HEK293 (cell line): ENCODE results near the gene BCL2.
A peak's percentile ranks its signal among the peaks of the same experiment; 100 is the strongest.

Experiments
- GFI1B ChIP-seq: fragments of 450-650 bp; formaldehyde crosslinking; IDR thresholded peaks from 2 replicates; pipeline ENCODE4 v1.5.1; 2016; ENCODE audit warnings: missing biosample characterization, missing genetic modification characterization
- HOXD13 ChIP-seq: sonication (generic); formaldehyde crosslinking; IDR thresholded peaks from 2 replicates; pipeline ENCODE4 v1.8.0; 2022; ENCODE audit warnings: missing genetic modification reagents, borderline replicate concordance
- IKZF3 ChIP-seq: fragments of 450-650 bp; IDR thresholded peaks from 2 replicates; pipeline ENCODE4 v1.5.0; 2018; ENCODE audit warnings: missing biosample characterization, mild to moderate bottlenecking, missing genetic modification characterization, moderate library complexity
- MYNN ChIP-seq: fragments of 450-650 bp; formaldehyde crosslinking; IDR thresholded peaks from 2 replicates; pipeline ENCODE4 v1.5.1; 2016; ENCODE audit warnings: missing biosample characterization, missing genetic modification characterization, borderline replicate concordance
- SETDB1 ChIP-seq: IDR thresholded peaks from one replicate; pipeline ENCODE4 v1.6.1; 2017; ENCODE audit warnings: mild to moderate bottlenecking, low read length, moderate library complexity, mixed read lengths; ENCODE audit not compliant: insufficient read length
- SP3 ChIP-seq: fragments of 450-650 bp; formaldehyde crosslinking; IDR thresholded peaks from 2 replicates; pipeline ENCODE4 v1.5.1; 2016; ENCODE audit warnings: missing biosample characterization, missing genetic modification characterization
- ZEB2 ChIP-seq: fragments of 450-650 bp; formaldehyde crosslinking; IDR thresholded peaks from 2 replicates; pipeline ENCODE4 v1.5.1; 2016; ENCODE audit warnings: missing biosample characterization, missing genetic modification characterization
- ZIC2 ChIP-seq: fragments of 450-650 bp; formaldehyde crosslinking; IDR thresholded peaks from 2 replicates; pipeline ENCODE4 v1.5.1; 2016; ENCODE audit warnings: missing biosample characterization, missing genetic modification characterization
- ZNF112 ChIP-seq: fragments of 450-650 bp; formaldehyde crosslinking; IDR thresholded peaks from 2 replicates; pipeline ENCODE4 v1.5.0; 2017; ENCODE audit warnings: missing biosample characterization, missing genetic modification characterization
- ZNF138 ChIP-seq: fragments of 450-650 bp; formaldehyde crosslinking; IDR thresholded peaks from 2 replicates; pipeline ENCODE4 v1.5.1; 2016; ENCODE audit warnings: missing biosample characterization, missing genetic modification characterization, borderline replicate concordance
- ZNF146 ChIP-seq: fragments of 450-650 bp; formaldehyde crosslinking; IDR thresholded peaks from 2 replicates; pipeline ENCODE4 v1.5.1; 2016; ENCODE audit warnings: missing biosample characterization, missing genetic modification characterization
- ZNF174 ChIP-seq: fragments of 450-650 bp; formaldehyde crosslinking; IDR thresholded peaks from 2 replicates; pipeline ENCODE4 v1.5.0; 2017; ENCODE audit warnings: missing biosample characterization, mild to moderate bottlenecking, missing genetic modification characterization
- ZNF2 ChIP-seq: fragments of 450-650 bp; formaldehyde crosslinking; IDR thresholded peaks from 2 replicates; pipeline ENCODE4 v1.5.1; 2016; ENCODE audit warnings: missing biosample characterization, missing genetic modification characterization
- ZNF202 ChIP-seq: fragments of 450-650 bp; formaldehyde crosslinking; IDR thresholded peaks from 2 replicates; pipeline ENCODE4 v1.5.1; 2016; ENCODE audit warnings: missing biosample characterization, missing genetic modification characterization, borderline replicate concordance
- ZNF335 ChIP-seq: fragments of 450-650 bp; formaldehyde crosslinking; conservative IDR thresholded peaks from 2 replicates; pipeline ENCODE4 v1.5.1; 2016; ENCODE audit warnings: missing biosample characterization, missing genetic modification characterization
- ZNF366 ChIP-seq: fragments of 450-650 bp; formaldehyde crosslinking; conservative IDR thresholded peaks from 2 replicates; pipeline ENCODE4 v1.5.1; 2016; ENCODE audit warnings: missing biosample characterization, missing genetic modification characterization
- ZNF394 ChIP-seq: fragments of 450-650 bp; formaldehyde crosslinking; IDR thresholded peaks from 2 replicates; pipeline ENCODE4 v1.5.1; 2016; ENCODE audit warnings: missing biosample characterization, missing genetic modification characterization, mild to moderate bottlenecking, moderate library complexity, borderline replicate concordance
- ZNF501 ChIP-seq: fragments of 450-650 bp; formaldehyde crosslinking; IDR thresholded peaks from 2 replicates; pipeline ENCODE4 v1.5.1; 2016; ENCODE audit warnings: missing biosample characterization, missing genetic modification characterization
- ZNF544 ChIP-seq: fragments of 450-650 bp; formaldehyde crosslinking; IDR thresholded peaks from 2 replicates; pipeline ENCODE4 v1.5.0; 2017; ENCODE audit warnings: missing biosample characterization, missing genetic modification characterization
- ZNF792 ChIP-seq: fragments of 450-650 bp; formaldehyde crosslinking; IDR thresholded peaks from 2 replicates; pipeline ENCODE4 v1.5.1; 2016; ENCODE audit warnings: missing biosample characterization, missing genetic modification characterization
- TF ChIP-seq, protein P1 (sequence below): fragments of 450-650 bp; formaldehyde crosslinking; IDR thresholded peaks from 2 replicates; pipeline ENCODE4 v1.5.1; 2017; ENCODE audit warnings: missing biosample characterization, missing genetic modification characterization
- TF ChIP-seq, protein P2 (sequence below): fragments of 450-650 bp; formaldehyde crosslinking; IDR thresholded peaks from 2 replicates; pipeline ENCODE4 v1.5.1; 2016; ENCODE audit warnings: missing biosample characterization, missing genetic modification characterization
- TF ChIP-seq, protein P3 (sequence below): fragments of 450-650 bp; formaldehyde crosslinking; IDR thresholded peaks from 2 replicates; pipeline ENCODE4 v1.5.1; 2017; ENCODE audit warnings: missing biosample characterization, missing genetic modification characterization
- TF ChIP-seq, protein P4 (sequence below): fragments of 450-650 bp; IDR thresholded peaks from 2 replicates; pipeline ENCODE4 v1.5.1; 2018; ENCODE audit warnings: missing biosample characterization, mild to moderate bottlenecking, missing genetic modification characterization
- TF ChIP-seq, protein P5 (sequence below): fragments of 450-650 bp; formaldehyde crosslinking; IDR thresholded peaks from 2 replicates; pipeline ENCODE4 v1.5.1; 2016; ENCODE audit warnings: missing biosample characterization, missing genetic modification characterization, borderline replicate concordance
- TF ChIP-seq, protein P6 (sequence below): fragments of 450-650 bp; formaldehyde crosslinking; IDR thresholded peaks from 2 replicates; pipeline ENCODE4 v1.5.1; 2016; ENCODE audit warnings: missing biosample characterization, missing genetic modification characterization
- TF ChIP-seq, protein P7 (sequence below): fragments of 450-650 bp; formaldehyde crosslinking; IDR thresholded peaks from 2 replicates; pipeline ENCODE4 v1.5.1; 2016; ENCODE audit warnings: missing biosample characterization, missing genetic modification characterization
- TF ChIP-seq, protein P8 (sequence below): fragments of 450-650 bp; formaldehyde crosslinking; IDR thresholded peaks from 2 replicates; pipeline ENCODE4 v1.5.1; 2016; ENCODE audit warnings: missing biosample characterization, missing genetic modification characterization

BCL2 gene

DNA sequence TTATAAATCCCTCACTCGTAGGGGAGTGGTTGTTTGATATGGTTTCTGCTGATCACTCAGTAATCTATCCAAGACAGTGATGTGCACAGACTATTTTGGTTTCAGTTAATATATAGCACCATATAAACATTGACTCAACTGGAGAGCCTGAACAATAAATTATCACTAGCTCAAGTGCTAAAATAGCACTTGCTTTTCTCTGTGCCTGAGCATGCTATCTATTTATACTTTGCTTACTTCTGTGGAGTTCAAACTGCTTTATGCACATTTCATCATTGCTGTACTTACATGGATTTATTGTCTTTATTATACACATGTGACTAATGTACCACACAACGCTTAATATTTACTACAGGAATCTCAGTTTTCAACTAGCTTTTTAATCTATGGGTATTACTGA, 133.6 kb downstream of the BCL2 start (continued):
- no peak for TF ChIP-seq ZNF366 (tag by site-specific recombination)
- no peak for TF ChIP-seq ZNF335 (tag by site-specific recombination)
- TF ChIP-seq, protein P1, sequence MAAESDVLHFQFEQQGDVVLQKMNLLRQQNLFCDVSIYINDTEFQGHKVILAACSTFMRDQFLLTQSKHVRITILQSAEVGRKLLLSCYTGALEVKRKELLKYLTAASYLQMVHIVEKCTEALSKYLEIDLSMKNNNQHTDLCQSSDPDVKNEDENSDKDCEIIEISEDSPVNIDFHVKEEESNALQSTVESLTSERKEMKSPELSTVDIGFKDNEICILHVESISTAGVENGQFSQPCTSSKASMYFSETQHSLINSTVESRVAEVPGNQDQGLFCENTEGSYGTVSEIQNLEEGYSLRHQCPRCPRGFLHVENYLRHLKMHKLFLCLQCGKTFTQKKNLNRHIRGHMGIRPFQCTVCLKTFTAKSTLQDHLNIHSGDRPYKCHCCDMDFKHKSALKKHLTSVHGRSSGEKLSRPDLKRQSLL (tag by site-specific recombination) = no peak
- no peak for TF ChIP-seq ZNF138
- TF ChIP-seq ZIC2 (tag by site-specific recombination) = no peak
- TF ChIP-seq ZNF174 (tag by site-specific recombination) = no peak
- no peak for TF ChIP-seq SP3 (tag by site-specific recombination)
- no peak for TF ChIP-seq GFI1B (tag by site-specific recombination)
- TF ChIP-seq, protein P2, sequence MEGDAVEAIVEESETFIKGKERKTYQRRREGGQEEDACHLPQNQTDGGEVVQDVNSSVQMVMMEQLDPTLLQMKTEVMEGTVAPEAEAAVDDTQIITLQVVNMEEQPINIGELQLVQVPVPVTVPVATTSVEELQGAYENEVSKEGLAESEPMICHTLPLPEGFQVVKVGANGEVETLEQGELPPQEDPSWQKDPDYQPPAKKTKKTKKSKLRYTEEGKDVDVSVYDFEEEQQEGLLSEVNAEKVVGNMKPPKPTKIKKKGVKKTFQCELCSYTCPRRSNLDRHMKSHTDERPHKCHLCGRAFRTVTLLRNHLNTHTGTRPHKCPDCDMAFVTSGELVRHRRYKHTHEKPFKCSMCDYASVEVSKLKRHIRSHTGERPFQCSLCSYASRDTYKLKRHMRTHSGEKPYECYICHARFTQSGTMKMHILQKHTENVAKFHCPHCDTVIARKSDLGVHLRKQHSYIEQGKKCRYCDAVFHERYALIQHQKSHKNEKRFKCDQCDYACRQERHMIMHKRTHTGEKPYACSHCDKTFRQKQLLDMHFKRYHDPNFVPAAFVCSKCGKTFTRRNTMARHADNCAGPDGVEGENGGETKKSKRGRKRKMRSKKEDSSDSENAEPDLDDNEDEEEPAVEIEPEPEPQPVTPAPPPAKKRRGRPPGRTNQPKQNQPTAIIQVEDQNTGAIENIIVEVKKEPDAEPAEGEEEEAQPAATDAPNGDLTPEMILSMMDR (tag by site-specific recombination) = no peak
- TF ChIP-seq ZNF394 (tag by site-specific recombination) = no peak
- TF ChIP-seq, protein P3, sequence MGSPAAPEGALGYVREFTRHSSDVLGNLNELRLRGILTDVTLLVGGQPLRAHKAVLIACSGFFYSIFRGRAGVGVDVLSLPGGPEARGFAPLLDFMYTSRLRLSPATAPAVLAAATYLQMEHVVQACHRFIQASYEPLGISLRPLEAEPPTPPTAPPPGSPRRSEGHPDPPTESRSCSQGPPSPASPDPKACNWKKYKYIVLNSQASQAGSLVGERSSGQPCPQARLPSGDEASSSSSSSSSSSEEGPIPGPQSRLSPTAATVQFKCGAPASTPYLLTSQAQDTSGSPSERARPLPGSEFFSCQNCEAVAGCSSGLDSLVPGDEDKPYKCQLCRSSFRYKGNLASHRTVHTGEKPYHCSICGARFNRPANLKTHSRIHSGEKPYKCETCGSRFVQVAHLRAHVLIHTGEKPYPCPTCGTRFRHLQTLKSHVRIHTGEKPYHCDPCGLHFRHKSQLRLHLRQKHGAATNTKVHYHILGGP (tag by site-specific recombination) = peak; percentile 62; the same call in 1 of the 2 replicates
- TF ChIP-seq, protein P4, sequence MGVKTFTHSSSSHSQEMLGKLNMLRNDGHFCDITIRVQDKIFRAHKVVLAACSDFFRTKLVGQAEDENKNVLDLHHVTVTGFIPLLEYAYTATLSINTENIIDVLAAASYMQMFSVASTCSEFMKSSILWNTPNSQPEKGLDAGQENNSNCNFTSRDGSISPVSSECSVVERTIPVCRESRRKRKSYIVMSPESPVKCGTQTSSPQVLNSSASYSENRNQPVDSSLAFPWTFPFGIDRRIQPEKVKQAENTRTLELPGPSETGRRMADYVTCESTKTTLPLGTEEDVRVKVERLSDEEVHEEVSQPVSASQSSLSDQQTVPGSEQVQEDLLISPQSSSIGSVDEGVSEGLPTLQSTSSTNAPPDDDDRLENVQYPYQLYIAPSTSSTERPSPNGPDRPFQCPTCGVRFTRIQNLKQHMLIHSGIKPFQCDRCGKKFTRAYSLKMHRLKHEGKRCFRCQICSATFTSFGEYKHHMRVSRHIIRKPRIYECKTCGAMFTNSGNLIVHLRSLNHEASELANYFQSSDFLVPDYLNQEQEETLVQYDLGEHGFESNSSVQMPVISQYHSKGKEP (tag by site-specific recombination) = peak; percentile 55
- TF ChIP-seq ZNF2 (tag by site-specific recombination) = no peak
- no peak for TF ChIP-seq HOXD13 (CRISPR knock-in tag)
- TF ChIP-seq ZNF792 = no peak
- no peak for TF ChIP-seq MYNN
- no peak for TF ChIP-seq ZNF202 (tag by site-specific recombination)
- no peak for TF ChIP-seq ZNF544
- TF ChIP-seq ZNF112 (tag by site-specific recombination) = no peak
- no peak for TF ChIP-seq IKZF3 (tag by site-specific recombination)
- TF ChIP-seq ZNF146 (tag by site-specific recombination) = no peak
- TF ChIP-seq ZNF501 = no peak
- TF ChIP-seq SETDB1 = no peak
- peak; percentile 82 for TF ChIP-seq ZEB2
- TF ChIP-seq, protein P5, sequence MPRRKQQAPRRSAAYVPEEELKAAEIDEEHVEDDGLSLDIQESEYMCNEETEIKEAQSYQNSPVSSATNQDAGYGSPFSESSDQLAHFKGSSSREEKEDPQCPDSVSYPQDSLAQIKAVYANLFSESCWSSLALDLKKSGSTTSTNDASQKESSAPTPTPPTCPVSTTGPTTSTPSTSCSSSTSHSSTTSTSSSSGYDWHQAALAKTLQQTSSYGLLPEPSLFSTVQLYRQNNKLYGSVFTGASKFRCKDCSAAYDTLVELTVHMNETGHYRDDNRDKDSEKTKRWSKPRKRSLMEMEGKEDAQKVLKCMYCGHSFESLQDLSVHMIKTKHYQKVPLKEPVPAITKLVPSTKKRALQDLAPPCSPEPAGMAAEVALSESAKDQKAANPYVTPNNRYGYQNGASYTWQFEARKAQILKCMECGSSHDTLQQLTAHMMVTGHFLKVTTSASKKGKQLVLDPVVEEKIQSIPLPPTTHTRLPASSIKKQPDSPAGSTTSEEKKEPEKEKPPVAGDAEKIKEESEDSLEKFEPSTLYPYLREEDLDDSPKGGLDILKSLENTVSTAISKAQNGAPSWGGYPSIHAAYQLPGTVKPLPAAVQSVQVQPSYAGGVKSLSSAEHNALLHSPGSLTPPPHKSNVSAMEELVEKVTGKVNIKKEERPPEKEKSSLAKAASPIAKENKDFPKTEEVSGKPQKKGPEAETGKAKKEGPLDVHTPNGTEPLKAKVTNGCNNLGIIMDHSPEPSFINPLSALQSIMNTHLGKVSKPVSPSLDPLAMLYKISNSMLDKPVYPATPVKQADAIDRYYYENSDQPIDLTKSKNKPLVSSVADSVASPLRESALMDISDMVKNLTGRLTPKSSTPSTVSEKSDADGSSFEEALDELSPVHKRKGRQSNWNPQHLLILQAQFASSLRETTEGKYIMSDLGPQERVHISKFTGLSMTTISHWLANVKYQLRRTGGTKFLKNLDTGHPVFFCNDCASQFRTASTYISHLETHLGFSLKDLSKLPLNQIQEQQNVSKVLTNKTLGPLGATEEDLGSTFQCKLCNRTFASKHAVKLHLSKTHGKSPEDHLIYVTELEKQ (tag by site-specific recombination) = no peak
- TF ChIP-seq, protein P6, sequence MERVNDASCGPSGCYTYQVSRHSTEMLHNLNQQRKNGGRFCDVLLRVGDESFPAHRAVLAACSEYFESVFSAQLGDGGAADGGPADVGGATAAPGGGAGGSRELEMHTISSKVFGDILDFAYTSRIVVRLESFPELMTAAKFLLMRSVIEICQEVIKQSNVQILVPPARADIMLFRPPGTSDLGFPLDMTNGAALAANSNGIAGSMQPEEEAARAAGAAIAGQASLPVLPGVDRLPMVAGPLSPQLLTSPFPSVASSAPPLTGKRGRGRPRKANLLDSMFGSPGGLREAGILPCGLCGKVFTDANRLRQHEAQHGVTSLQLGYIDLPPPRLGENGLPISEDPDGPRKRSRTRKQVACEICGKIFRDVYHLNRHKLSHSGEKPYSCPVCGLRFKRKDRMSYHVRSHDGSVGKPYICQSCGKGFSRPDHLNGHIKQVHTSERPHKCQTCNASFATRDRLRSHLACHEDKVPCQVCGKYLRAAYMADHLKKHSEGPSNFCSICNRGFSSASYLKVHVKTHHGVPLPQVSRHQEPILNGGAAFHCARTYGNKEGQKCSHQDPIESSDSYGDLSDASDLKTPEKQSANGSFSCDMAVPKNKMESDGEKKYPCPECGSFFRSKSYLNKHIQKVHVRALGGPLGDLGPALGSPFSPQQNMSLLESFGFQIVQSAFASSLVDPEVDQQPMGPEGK (tag by site-specific recombination) = no peak
- TF ChIP-seq, protein P7, sequence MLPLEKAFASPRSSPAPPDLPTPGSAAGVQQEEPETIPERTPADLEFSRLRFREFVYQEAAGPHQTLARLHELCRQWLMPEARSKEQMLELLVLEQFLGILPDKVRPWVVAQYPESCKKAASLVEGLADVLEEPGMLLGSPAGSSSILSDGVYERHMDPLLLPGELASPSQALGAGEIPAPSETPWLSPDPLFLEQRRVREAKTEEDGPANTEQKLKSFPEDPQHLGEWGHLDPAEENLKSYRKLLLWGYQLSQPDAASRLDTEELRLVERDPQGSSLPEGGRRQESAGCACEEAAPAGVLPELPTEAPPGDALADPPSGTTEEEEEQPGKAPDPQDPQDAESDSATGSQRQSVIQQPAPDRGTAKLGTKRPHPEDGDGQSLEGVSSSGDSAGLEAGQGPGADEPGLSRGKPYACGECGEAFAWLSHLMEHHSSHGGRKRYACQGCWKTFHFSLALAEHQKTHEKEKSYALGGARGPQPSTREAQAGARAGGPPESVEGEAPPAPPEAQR (tag by site-specific recombination) = no peak
- TF ChIP-seq, protein P8, sequence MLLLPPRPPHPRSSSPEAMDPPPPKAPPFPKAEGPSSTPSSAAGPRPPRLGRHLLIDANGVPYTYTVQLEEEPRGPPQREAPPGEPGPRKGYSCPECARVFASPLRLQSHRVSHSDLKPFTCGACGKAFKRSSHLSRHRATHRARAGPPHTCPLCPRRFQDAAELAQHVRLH = no peak
